PFSK-1 (cell line): ENCODE measurements around the gene SERGEF.

ENCODE experiments used
- FOXP2 ChIP-seq: optimal IDR thresholded peaks from 2 replicates; pipeline ENCODE3; 2011; ENCODE audit warnings: borderline replicate concordance, control low read depth, inconsistent platforms; ENCODE audit not compliant: insufficient read depth; ENCODE audit errors: extremely low read length, extremely low read depth
- POLR2AphosphoS5 ChIP-seq: IDR thresholded peaks from 2 replicates; pipeline ENCODE4 v1.6.1; 2012; ENCODE audit warnings: low read depth, mild to moderate bottlenecking, control low read depth, low read length, moderate library complexity
- REST ChIP-seq, 2 experiments: IDR thresholded peaks; 2 replicates each; pipeline versions ENCODE4 v1.6.1 to v1.8.0; 2011 to 2012; ENCODE audit warnings: low read depth in 2 of 2, low read length in 2 of 2, control low read depth in 1 of 2, inconsistent platforms in 1 of 2, mild to moderate bottlenecking in 1 of 2, moderate library complexity in 1 of 2; ENCODE audit not compliant: insufficient read depth in 1 of 2
- SIN3A ChIP-seq: IDR thresholded peaks from 2 replicates; pipeline ENCODE4 v1.6.1; 2012; ENCODE audit warnings: mild to moderate bottlenecking, low read length, moderate library complexity, borderline replicate concordance; ENCODE audit not compliant: insufficient read depth
- TAF1 ChIP-seq: IDR thresholded peaks from 2 replicates; pipeline ENCODE4 v1.6.1; 2012; ENCODE audit warnings: low read length, control low read depth, borderline replicate concordance; ENCODE audit not compliant: insufficient read depth

The SERGEF gene

DNA sequence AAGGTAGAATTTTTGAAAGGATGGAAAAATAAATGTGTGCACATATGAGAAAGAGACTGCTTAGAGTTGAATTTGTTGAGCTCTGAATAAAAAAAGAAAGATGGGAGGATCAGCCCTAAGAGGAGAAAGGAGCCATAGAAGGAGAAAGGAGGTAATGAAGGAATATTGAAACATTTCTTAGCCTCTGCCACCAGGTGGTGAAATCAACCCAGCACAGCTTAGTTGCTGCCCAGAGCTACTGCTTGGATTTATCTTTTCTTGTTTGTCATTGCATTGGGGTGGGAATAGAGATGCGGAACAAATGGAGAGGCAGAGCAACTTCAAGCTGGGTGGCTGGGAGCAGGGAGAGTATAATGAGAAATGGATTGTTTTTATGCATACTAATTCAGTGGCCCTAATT, 80.4 kb downstream of the SERGEF start:
- TF ChIP-seq FOXP2 (no peak), REST (IDR thresholded peaks at IDR 0.05; ENCODE audit: insufficient read depth in 1 of 2, low read depth in 2 of 2, low read length in 2 of 2) (no peak), SIN3A (no peak), POLR2AphosphoS5 (no peak), TAF1 (no peak)

DNA sequence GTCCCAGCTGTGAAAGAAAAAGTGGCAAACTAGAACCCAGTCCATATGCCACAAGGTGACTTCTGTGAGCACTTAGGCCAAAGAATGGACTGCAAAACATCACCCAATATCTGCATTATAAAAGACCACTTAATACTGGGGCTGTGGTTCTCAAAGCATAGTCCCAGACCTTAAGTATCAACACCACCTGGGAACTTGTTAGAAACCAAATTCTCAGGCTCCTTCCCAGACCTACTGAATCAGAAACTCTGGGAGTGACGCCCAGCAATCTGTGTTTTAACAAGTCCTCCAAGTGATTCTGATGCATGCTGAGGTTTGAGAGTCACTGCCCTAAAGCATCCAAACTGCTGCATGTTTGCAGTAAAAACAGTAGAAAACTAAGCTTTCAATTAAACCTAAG, 81.3 kb downstream of the SERGEF start:
- no peak for TF ChIP-seq POLR2AphosphoS5

DNA sequence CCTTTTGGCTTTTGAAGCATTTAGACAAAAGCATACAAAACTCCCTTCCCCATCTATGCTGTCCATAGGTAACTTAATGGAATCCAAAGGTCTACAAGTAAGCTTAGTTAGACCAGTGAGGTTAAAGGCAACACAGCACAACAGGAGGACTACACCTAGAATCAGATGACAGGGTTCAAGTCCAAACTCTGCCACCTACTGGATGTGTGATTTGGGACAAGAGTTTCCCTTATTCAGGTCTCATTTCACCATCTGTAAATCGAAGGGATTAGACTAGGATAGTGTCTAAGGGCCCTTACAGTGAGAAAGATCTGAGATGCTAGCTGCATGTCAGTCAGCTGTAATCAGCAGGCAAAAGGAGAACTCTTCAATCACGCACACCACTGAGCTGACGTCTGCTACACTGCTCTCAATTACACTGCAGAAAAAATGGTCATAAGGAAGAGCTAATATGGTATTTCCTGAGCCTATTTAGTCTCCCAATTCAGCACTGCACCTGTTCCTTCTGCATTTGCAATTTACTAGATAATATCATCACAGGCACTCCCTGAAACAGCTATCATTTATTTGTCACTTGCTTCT, 82.2 kb downstream of the SERGEF start:
- no peak for TF ChIP-seq POLR2AphosphoS5
- no peak for TF ChIP-seq TAF1

GRCh38 chr11:17929171-17929570, 83.7 kb downstream of the SERGEF start:
- TF ChIP-seq POLR2AphosphoS5 (no peak), REST (IDR thresholded peaks at IDR 0.05; ENCODE audit: insufficient read depth in 1 of 2, low read depth in 2 of 2, low read length in 2 of 2) (no peak), FOXP2 (no peak), TAF1 (no peak), SIN3A (no peak)

DNA sequence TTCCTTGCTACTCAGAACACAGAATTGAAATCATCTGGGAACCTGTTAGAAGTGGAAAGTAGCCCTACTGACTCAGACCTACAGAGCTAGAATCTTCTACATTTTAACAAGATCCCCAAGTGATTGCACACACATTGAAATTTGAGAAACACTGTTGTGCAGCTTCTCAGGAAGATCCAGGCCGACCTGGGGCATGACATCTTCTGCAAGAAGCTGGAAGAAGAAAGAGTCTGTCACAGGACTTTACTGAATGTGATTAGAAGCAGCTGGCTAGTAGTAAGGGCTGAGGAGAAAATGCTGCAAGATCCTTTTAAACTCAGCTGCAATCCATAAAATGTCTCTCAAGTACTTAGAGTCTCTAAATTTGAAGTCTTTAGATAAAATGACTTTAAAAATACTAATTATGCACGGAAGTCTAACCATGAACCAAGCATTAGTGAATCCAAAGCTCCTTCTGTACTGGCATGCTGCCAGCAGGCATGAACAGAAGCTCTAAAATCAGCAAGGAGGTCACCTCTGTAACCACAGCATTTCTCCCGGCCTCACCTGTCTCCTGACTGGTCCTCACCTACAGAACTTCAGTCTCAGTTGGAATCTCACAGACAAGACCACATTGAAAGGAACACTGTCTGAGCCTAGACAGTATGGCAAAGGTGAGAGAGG, 85.0 kb downstream of the SERGEF start:
- TF ChIP-seq TAF1 (no peak), POLR2AphosphoS5 (no peak), SIN3A (no peak), FOXP2 (no peak), REST (IDR thresholded peaks at IDR 0.05; ENCODE audit: insufficient read depth in 1 of 2, low read depth in 2 of 2, low read length in 2 of 2) (no peak)

DNA sequence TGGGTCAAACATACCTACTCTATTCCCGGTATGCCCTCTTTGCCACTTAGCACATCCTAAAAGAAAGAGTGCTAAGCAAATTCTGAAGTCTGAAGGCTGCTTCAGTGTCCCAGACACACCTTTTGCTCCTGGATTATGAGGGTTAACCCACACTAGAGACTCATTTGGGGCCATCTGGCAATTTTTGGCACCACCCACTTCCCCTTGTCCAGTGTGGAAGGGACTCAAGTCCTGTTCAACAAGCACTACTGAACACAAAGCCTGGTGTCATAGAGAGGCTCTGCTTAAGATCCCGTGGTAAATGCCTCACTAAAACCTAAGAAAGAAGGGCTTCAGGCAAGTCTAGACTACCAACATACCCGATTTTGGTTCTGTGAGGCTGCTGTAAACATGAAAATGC, 85.8 kb downstream of the SERGEF start:
- no peak for TF ChIP-seq SIN3A

GRCh38 chr11:17924713-17925112, 88.1 kb downstream of the SERGEF start:
- no peak for TF ChIP-seq POLR2AphosphoS5
